Kidney epithelial cell (primary cell): ENCODE measurements around the gene KRT36. TPM values are rescaled to one million over a fixed set of nuclear protein-coding genes. Genes with fewer than 3 reads are reported as not detected.

ENCODE experiments used
- DNase-seq: peaks from one replicate; pipeline ENCODE4 v3.0.0-alpha.2; 2010; ENCODE audit warnings: low read depth
- H3K27me3 ChIP-seq: 2 replicates; pipeline ENCODE4 v1.6.0; 2011; ENCODE audit warnings: low read length; ENCODE audit not compliant: control insufficient read depth, insufficient read depth
- H3K36me3 ChIP-seq: 2 replicates; pipeline ENCODE4 v1.5.1; 2011; ENCODE audit warnings: low read length; ENCODE audit not compliant: control insufficient read depth, insufficient read depth
- H3K4me3 ChIP-seq: 2 replicates; pipeline ENCODE4 v1.5.1; 2011; ENCODE audit warnings: low read depth, mild to moderate bottlenecking, control low read depth, low read length
- total RNA-seq: library from RNA; depleted of rRNA; stranded (reverse); fragments of >200 nt; gene quantifications from 2 replicates; pipeline ENCODE4 v1.2.3, GENCODE V29; 2015
- TF ChIP-seq, protein P1 (sequence below): IDR thresholded peaks from 2 replicates; pipeline ENCODE4 v1.5.1; 2011; ENCODE audit warnings: mild to moderate bottlenecking, moderate library complexity, low read length, control low read depth, inconsistent platforms; ENCODE audit not compliant: insufficient read depth, poor library complexity, severe bottlenecking

The KRT36 gene
- total RNA-seq, 1 donor from 2014 or later = not detected

DNA sequence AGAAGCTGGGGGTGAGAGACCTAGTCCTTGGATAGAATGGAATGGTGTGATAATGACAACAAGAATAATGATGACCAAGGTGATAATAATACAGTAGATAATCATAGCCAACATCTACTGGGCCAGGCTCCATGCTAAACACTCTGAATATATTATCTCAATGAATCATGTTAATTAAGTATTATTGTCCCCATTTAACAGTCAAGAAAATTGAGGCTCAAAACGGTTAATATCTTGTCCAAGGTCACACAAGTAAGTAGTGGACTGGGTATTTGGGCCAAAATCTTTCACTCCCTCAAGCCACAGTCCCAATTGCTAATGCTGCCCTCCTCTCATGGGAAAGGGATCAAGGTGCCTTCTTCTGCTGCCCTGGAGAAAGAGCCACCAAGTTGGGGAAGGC, 42.3 kb upstream of the KRT36 start:
- H3K27me3 ChIP-seq = no peaks in the 10 kb centered on the region
- no peak for DNase-seq
- no peak overlapping the region for H3K4me3 ChIP-seq
- TF ChIP-seq, protein P1, sequence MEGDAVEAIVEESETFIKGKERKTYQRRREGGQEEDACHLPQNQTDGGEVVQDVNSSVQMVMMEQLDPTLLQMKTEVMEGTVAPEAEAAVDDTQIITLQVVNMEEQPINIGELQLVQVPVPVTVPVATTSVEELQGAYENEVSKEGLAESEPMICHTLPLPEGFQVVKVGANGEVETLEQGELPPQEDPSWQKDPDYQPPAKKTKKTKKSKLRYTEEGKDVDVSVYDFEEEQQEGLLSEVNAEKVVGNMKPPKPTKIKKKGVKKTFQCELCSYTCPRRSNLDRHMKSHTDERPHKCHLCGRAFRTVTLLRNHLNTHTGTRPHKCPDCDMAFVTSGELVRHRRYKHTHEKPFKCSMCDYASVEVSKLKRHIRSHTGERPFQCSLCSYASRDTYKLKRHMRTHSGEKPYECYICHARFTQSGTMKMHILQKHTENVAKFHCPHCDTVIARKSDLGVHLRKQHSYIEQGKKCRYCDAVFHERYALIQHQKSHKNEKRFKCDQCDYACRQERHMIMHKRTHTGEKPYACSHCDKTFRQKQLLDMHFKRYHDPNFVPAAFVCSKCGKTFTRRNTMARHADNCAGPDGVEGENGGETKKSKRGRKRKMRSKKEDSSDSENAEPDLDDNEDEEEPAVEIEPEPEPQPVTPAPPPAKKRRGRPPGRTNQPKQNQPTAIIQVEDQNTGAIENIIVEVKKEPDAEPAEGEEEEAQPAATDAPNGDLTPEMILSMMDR = no peak
- peaks cover under 1% of the 10 kb centered on the region for H3K36me3 ChIP-seq

DNA sequence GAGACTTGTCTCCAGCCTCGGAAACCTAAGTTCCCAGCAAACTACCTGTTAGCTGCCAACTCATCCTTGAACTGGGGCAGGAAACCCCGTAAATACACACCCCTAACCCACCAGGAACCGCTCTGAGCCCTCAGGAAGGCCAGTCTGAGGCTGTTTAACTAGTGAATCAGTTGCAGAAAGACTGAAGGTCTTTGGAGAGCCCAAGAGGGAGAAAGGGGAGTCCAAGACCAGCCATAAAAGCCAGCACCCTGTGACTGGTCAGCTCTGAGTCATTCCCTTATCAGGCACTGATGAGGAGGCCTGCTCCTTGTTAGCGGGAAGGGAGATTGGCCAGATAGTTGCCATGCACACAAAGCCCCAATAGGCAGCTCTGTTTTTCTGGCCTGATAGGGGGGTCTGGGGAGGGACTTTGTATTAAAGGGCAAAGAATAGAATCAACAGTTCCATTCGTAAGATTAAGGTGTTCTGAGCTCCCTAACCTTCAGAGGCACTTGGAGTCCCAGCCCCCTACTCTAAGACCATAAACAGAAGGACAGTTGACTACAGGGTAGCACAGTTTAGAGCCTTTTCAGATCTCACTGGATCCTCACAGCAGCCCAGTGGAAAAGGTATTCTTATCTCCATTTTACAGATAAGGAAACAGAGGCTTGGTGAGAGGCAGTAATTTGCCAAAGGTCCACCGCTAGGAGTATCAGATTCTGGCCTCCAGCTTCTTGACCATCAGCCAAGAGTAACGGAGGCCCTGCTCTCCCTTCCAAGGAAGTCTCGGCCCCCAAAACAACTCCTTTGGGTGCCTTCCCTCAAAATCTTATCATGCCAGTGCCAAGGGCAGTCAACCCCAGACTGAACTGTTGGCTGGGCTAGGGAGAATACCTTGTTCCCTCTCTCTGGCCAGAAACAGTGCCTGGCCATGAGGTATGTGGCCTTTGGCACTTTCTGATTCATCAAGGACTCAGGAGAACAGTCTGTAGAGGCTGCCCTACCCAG, 40.6 kb upstream of the KRT36 start:
- peaks cover 2% of the 10 kb centered on the region for H3K36me3 ChIP-seq
- TF ChIP-seq, protein P1 = no peak
- peak; percentile 96 for DNase-seq
- H3K4me3 ChIP-seq = no peak overlapping the region
- H3K27me3 ChIP-seq = no peaks in the 10 kb centered on the region

DNA sequence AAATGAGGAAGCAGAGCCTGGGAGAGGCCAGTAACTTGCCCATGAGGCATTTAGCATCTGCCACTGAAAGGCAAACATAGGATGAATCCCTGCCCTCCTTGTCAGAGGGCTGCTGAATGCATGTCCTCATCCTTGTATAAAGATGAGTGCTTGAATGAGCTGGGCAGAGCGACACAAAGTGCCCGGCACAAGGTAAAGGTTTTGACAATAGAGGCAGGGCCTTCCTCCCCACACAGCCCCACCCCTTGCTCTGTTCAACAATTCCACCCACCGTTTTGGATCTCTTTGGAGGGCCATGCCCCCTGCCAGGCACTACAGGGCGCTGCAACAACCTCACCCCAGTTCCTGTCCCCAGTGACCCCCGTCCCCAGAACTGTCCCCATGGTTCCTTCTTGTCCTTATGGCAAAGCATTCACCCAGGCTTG, 39.8 kb upstream of the KRT36 start:
- TF ChIP-seq, protein P1 = no peak
- no peak overlapping the region for H3K4me3 ChIP-seq
- H3K27me3 ChIP-seq = no peaks in the 10 kb centered on the region
- H3K36me3 ChIP-seq = peaks cover 3% of the 10 kb centered on the region
- DNase-seq = no peak

DNA sequence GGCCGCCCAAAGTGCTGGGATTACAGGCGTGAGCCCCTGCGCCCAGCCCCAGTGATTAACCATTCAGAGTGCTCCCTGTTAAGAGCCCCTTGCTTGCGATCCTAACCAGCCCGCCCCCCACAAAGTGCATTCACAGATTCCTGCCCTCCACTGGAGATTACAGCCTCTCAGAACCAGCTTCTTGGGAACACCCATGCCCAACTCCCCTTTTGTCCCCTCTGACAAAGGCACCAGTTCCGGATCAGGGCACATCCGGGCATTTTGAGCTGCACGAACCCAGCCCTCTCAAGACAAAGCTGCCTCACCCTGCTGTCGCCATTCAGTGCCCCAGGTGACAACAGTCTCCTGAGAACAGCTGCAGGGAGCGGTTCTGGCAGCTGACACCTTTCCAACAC, 39.2 kb upstream of the KRT36 start:
- no peak overlapping the region for H3K4me3 ChIP-seq
- H3K27me3 ChIP-seq = no peaks in the 10 kb centered on the region
- TF ChIP-seq, protein P1 = no peak
- DNase-seq = no peak
- peaks cover 7% of the 10 kb centered on the region for H3K36me3 ChIP-seq

DNA sequence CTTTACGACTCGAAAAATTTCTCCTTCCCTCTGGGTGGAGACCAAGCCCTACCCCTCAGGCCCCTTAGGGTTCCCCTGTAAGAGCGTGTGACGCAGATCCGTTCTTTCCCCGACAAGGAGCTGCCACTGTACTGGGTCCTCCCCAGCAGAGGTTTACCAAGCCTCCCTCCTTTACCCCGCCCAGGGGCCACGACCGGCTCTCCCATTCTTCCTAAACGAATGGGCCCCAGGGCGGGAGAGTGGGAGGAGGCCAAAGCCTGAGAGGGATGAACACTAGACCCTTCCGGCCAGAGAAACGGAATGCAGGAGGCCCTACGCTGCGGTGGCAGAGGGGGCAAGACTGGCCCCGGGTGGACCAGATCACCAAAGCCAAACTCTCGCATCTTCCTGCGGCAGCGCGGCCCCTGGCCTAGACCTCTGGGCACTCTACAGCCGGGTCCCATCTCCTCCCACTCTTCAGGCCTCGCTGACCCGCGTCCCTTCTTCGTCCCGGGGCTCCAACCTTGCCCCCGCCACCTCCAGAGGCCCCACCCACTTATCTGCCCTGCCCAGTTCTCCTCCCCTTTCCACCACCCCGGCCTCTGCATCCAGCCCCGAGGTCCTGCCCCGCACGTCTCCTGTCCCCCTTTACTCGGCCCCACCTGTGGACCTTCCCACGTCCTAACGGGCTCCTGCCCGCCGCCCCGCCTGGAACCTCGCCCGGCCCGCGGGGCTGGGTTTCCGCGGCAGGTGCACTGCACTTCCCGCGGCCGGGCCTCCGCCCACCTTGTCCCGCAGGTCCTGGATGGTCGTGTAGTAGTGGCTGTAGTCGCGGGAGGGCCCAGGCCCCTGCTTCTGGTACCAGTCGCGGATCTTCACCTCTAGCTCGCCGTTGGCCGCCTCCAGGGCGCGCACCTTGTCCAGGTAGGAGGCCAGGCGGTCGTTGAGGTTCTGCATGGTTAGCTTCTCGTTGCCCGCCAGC, 37.6 kb upstream of the KRT36 start:
- TF ChIP-seq, protein P1 = no peak
- Histone ChIP-seq H3K27me3 (no peaks in the 10 kb centered on the region), H3K36me3 (peaks cover 7% of the 10 kb centered on the region), H3K4me3 (peak overlapping the region; percentile 90)
- no peak for DNase-seq
